ENCODE data around the gene CDH13. TPM values are rescaled to one million over a fixed set of nuclear protein-coding genes. Genes with fewer than 3 reads are reported as not detected.

The CDH13 gene
- total RNA-seq, 4 donors from 2014 or later, result 5.8 to 36.7 (median 20.4) TPM

DNA sequence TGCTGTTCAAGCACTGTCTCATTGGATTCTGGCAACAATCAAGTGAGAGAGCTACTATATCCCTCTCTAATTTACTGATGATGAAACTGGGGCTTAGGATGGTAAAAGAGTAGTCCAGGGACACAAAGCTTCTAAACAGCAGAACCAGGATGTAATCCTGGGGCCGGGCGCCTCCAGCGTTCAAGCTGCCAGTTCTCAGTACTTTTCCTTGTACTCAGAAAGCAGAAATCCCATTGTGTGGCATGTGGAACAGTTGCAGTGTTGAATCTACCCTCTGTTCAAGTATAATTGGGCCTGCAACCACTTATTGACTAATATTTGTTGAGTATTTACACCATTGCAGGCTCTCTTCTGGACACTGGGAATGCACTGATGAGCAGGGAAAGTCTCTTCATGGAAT, 14.5 kb upstream of the CDH13 start:
- H3K4me3 ChIP-seq, result no peak overlapping the region
- no peaks in the 10 kb centered on the region for H3K27me3 ChIP-seq
- no peak for ATAC-seq
- no peak for DNase-seq
- intact Hi-C loops (cut with DNase I; ENCODE audit: low total_unique reads), result no loop called here
- in situ Hi-C loops (cut with MboI; ENCODE audit: low sequenced_read_pairs in 4 of 4), result loop anchor here in 3 of 4 donors (25.0 kb wide), 2 partner anchors 600 to 825 kb away; no protein-coding TSS in a partner anchor
- H3K27ac ChIP-seq, result no peak overlapping the region
- no peak for TF ChIP-seq POLR2A (IDR thresholded peaks at IDR 0.05)
- TF ChIP-seq, protein P1, sequence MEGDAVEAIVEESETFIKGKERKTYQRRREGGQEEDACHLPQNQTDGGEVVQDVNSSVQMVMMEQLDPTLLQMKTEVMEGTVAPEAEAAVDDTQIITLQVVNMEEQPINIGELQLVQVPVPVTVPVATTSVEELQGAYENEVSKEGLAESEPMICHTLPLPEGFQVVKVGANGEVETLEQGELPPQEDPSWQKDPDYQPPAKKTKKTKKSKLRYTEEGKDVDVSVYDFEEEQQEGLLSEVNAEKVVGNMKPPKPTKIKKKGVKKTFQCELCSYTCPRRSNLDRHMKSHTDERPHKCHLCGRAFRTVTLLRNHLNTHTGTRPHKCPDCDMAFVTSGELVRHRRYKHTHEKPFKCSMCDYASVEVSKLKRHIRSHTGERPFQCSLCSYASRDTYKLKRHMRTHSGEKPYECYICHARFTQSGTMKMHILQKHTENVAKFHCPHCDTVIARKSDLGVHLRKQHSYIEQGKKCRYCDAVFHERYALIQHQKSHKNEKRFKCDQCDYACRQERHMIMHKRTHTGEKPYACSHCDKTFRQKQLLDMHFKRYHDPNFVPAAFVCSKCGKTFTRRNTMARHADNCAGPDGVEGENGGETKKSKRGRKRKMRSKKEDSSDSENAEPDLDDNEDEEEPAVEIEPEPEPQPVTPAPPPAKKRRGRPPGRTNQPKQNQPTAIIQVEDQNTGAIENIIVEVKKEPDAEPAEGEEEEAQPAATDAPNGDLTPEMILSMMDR (IDR thresholded peaks at IDR 0.05 in 4 of 5, conservative IDR thresholded peaks at IDR 0.05 in 1 of 5), result no peak
- no peaks in the 10 kb centered on the region for H3K9me3 ChIP-seq
- H3K36me3 ChIP-seq, result no peaks in the 10 kb centered on the region
- H3K4me1 ChIP-seq, result no peaks in the 10 kb centered on the region

GRCh38 chr16:82616356-82616755, 10.4 kb upstream of the CDH13 start:
- H3K27ac ChIP-seq, result no peak overlapping the region
- no peaks in the 10 kb centered on the region for H3K4me1 ChIP-seq
- H3K27me3 ChIP-seq, result no peaks in the 10 kb centered on the region
- ATAC-seq, result no peak
- no peaks in the 10 kb centered on the region for H3K9me3 ChIP-seq
- in situ Hi-C loops (cut with MboI; ENCODE audit: low sequenced_read_pairs in 4 of 4), result loop anchor here in 3 of 4 donors (25.0 kb wide), 2 partner anchors 596 to 821 kb away; no protein-coding TSS in a partner anchor
- H3K4me3 ChIP-seq, result no peak overlapping the region
- DNase-seq, result no peak
- TF ChIP-seq, protein P1 (IDR thresholded peaks at IDR 0.05 in 4 of 5, conservative IDR thresholded peaks at IDR 0.05 in 1 of 5), result no peak
- no peak for TF ChIP-seq POLR2A (IDR thresholded peaks at IDR 0.05)
- H3K36me3 ChIP-seq, result no peaks in the 10 kb centered on the region
- intact Hi-C loops (cut with DNase I; ENCODE audit: low total_unique reads), result no loop called here

DNA sequence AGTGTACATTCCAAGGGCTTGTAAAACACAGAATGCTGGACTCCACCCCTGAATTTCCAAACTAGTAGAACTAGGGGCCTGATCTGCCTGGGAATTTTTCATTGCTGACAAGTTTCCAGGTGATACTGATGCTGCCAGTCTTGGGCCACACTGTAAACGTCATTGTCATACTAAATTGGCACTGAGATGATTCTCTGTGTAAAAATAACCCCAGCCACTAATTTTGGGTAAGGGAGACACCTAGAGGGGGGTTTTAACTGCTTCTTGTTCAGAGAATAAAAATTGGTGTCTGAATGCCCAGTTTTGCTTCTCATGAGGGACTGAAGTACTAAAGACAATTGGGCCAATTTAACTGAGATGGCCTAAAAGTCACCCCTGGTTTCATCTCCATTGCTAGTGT, 5.0 kb upstream of the CDH13 start:
- in situ Hi-C loops (cut with MboI; ENCODE audit: low sequenced_read_pairs in 4 of 4), result loop anchor here in 3 of 4 donors (25.0 kb wide), 2 partner anchors 591 to 816 kb away; no protein-coding TSS in a partner anchor
- H3K9me3 ChIP-seq, result no peaks in the 10 kb centered on the region
- no peaks in the 10 kb centered on the region for H3K36me3 ChIP-seq
- no peak for DNase-seq
- TF ChIP-seq POLR2A (IDR thresholded peaks at IDR 0.05), result no peak
- TF ChIP-seq, protein P1 (IDR thresholded peaks at IDR 0.05 in 4 of 5, conservative IDR thresholded peaks at IDR 0.05 in 1 of 5), result peak in 1 of 5 experiments; percentile 13
- no peak overlapping the region for H3K27ac ChIP-seq
- peak in 1 of 2 donors; percentile 38 for ATAC-seq
- no peaks in the 10 kb centered on the region for H3K27me3 ChIP-seq
- peaks cover 7 to 11% of the 10 kb centered on the region in 2 donors for H3K4me1 ChIP-seq
- intact Hi-C loops (cut with DNase I; ENCODE audit: low total_unique reads), result no loop called here
- no peak overlapping the region for H3K4me3 ChIP-seq

DNA sequence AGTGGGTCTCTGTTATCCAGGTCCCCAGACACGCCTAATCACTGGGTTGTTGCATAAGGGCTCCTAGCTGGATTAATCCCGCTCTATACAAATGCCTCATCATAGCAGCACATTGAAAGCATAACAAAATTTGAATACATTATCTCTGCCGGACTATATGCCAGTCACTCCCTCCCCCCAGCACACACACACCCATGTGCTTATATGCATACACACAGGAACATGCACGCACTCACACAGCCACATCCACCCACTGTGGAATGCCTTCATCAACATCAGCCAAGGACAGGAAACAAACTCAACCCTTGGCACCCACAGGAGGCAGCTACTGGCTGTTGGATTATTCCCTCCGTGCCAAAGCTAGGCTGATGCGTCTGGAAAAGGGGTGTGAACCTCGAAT, 3.5 kb upstream of the CDH13 start:
- intact Hi-C loops (cut with DNase I; ENCODE audit: low total_unique reads), result no loop called here
- Histone ChIP-seq H3K36me3 (no peaks in the 10 kb centered on the region), H3K27ac (no peak overlapping the region), H3K4me3 (no peak overlapping the region), H3K27me3 (no peaks in the 10 kb centered on the region), H3K9me3 (no peaks in the 10 kb centered on the region), H3K4me1 (peaks cover 10 to 14% of the 10 kb centered on the region in 2 donors)
- DNase-seq (no peak), ATAC-seq (no peak)
- in situ Hi-C loops (cut with MboI; ENCODE audit: low sequenced_read_pairs in 4 of 4), result loop anchor here in 3 of 4 donors (25.0 kb wide), 2 partner anchors 589 to 814 kb away; no protein-coding TSS in a partner anchor
- TF ChIP-seq, protein P1 (IDR thresholded peaks at IDR 0.05 in 4 of 5, conservative IDR thresholded peaks at IDR 0.05 in 1 of 5), result no peak
- no peak for TF ChIP-seq POLR2A (IDR thresholded peaks at IDR 0.05)
